Measurements from ENCODE around the gene UBE2E3.
"Not testable (repeated sequence)": the region's sequence is repeated elsewhere in the genome, so short reads cannot be mapped to it uniquely, and the experiment has no call there.

The UBE2E3 gene

DNA sequence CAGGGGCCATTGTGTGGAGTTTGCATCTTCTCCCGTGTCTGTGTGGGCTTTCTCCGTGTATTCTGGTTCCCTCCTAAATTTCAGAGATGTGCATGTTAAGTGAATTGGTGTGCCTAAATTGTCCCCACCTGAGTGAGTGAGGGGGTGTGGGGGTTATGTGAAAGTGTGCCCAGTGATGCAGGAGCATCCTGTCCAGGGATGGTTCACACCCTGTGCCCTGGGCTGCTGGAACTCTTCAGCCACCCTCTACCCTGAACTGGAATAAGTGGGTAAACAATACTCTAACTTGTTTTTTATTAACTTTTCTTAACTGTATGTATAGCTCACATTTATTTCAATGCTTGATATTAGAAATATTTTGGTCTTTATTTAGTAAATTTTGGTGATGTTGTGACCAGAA is 56.0 kb downstream of the UBE2E3 start:
- POLR2A ChIA-PET (ENCODE audit: low non-redundant PET), result no interaction called here
- no peak overlapping the region for H3K27ac ChIP-seq
- no peak for DNase-seq (ENCODE audit: low spot score)
- TF ChIP-seq, protein P1, sequence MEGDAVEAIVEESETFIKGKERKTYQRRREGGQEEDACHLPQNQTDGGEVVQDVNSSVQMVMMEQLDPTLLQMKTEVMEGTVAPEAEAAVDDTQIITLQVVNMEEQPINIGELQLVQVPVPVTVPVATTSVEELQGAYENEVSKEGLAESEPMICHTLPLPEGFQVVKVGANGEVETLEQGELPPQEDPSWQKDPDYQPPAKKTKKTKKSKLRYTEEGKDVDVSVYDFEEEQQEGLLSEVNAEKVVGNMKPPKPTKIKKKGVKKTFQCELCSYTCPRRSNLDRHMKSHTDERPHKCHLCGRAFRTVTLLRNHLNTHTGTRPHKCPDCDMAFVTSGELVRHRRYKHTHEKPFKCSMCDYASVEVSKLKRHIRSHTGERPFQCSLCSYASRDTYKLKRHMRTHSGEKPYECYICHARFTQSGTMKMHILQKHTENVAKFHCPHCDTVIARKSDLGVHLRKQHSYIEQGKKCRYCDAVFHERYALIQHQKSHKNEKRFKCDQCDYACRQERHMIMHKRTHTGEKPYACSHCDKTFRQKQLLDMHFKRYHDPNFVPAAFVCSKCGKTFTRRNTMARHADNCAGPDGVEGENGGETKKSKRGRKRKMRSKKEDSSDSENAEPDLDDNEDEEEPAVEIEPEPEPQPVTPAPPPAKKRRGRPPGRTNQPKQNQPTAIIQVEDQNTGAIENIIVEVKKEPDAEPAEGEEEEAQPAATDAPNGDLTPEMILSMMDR (conservative IDR thresholded peaks at IDR 0.05; ENCODE audit: low read depth), result no peak
- CTCF ChIA-PET, result interaction anchor here (0.8 to 0.9 kb wide), 2 partner anchors 22 to 1022 kb away, joined by 3 read pairs; no protein-coding TSS in a partner anchor

DNA sequence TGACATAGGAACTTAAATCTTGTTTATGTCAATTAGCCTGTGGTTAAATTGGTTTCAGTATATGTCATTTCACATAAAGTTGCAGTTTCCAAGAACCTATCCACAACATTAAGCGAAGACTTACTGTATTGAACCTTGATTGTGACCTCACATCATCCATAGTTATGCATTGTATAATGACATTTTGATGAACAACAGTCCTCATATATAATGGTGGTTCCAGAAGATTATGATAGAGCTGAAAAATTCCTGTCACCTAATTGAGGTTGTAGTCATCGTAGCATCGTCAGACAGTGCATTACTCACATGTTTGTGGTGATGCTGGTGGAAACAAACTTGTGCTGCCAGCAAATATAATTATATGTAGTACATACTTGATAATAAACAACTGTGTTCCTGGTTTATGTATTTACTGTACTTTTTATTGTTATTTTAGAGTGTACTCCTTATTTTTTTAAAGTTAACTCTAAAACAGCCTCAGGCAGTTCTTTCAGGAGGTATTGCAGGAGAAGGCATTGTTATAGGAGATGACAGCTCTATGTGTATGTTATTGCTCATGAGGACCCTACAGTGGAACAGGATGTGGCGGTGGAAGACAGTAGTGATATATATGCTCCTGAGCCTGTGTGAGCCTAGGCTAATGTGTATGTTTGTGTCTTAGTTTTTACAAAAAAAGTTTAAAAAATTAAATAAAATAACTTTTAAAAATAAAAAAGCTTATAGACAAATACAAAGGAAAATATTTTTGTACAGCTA is 56.6 kb downstream of the UBE2E3 start:
- no peak overlapping the region for H3K27ac ChIP-seq
- TF ChIP-seq, protein P1 (conservative IDR thresholded peaks at IDR 0.05; ENCODE audit: low read depth), result no peak
- CTCF ChIA-PET, result interaction anchor here (0.8 to 0.9 kb wide), 2 partner anchors 22 to 1023 kb away, joined by 3 read pairs; no protein-coding TSS in a partner anchor
- DNase-seq (ENCODE audit: low spot score), result peak; percentile 28
- POLR2A ChIA-PET (ENCODE audit: low non-redundant PET), result no interaction called here

DNA sequence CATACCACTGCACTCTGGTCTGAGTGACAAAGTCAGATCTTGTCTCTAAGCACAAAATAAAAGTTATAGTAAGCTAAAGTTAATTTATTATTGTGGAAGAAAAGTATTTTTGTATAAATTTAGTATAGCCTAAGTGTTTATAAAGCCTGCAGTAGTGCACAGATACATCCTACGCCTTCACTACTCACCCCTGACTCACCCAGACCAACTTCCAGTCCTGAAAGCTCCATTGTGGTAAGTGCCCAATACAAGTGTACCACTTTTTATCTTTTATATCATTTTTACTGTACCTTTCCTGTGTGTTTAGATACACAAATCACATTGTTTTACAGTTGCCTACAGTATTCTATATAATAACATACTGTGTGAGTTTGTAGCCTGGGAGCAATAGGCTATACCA is 57.5 kb downstream of the UBE2E3 start:
- ChIA-PET CTCF (no interaction called here), POLR2A (ENCODE audit: low non-redundant PET) (no interaction called here)
- DNase-seq (ENCODE audit: low spot score), result no peak

DNA sequence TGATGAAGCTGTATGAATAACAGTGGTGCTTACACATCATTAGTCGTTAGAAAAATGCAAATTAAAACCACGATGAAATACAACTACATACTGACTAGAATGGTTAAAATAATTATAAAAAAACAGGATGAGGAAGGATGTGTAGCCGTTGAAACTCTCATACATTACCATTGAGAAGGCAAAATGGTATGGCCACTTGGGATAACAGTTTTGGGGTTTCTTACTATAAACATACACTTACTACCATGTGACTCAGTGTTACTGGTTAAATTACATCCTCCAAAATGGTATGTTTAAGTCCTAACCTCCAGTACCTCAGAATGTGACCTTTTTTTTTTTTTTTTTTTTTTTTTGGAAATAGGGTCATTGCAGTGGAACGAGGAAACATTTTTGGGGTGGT is 58.4 kb downstream of the UBE2E3 start:
- ChIA-PET POLR2A (ENCODE audit: low non-redundant PET) (interaction anchor here (0.6 kb wide), 1 partner anchor 58 kb away, joined by 3 read pairs; the partner anchor contains the start of gene UBE2E3), CTCF (interaction anchor here (0.6 kb wide), 1 partner anchor 33 kb away, joined by 3 read pairs; no protein-coding TSS in a partner anchor)
- TF ChIP-seq, protein P1 (conservative IDR thresholded peaks at IDR 0.05; ENCODE audit: low read depth), result no peak
- DNase-seq (ENCODE audit: low spot score), result no peak
- no peak overlapping the region for H3K27ac ChIP-seq

More for the DNA sequence above, 57.5 kb downstream of the UBE2E3 start:
- TF ChIP-seq, protein P1 (conservative IDR thresholded peaks at IDR 0.05; ENCODE audit: low read depth), result no peak
- no peak overlapping the region for H3K27ac ChIP-seq

DNA sequence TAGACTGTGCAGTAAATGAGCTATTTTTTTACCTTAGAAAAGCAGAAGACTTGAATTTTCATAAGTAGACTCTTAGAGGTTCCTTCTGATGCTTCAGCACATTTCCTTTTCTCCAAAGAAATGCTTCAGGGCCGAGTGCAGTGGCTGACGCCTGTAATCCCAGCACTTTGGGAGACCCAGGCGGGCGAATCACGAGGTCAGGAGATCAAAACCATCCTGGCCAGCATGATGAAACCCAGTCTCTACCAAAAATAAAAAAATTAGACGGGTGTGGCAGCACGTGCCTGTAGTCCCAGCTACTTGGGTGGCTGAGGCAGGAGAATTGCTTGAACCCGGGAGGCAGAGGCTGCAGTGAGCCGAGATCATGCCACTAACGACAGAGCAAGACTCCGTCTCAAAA is 60.4 kb downstream of the UBE2E3 start:
- DNase-seq (ENCODE audit: low spot score); CTCF ChIA-PET; POLR2A ChIA-PET (ENCODE audit: low non-redundant PET); H3K27ac ChIP-seq: not testable (repeated sequence)

DNA sequence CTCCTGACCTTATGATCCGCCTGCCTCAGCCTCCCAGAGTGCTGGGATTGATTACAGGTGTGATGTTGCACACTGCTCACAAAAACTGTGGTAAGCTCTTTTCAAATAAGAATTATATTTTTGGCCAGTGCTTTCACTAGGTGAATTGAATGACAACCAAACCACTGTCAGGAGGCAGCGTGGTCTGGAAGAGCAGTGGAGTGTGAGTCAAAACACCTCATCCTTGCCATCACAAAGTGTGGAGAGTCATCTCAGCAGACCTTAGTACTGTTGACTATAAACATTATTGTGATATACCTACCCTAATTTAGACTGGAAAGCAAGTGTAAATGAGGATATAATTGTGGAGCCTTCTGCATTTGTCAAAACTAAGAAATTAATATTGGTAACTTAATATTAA is 61.3 kb downstream of the UBE2E3 start:
- TF ChIP-seq, protein P1 (conservative IDR thresholded peaks at IDR 0.05; ENCODE audit: low read depth), result no peak
- POLR2A ChIA-PET (ENCODE audit: low non-redundant PET), result no interaction called here
- H3K27ac ChIP-seq, result no peak overlapping the region
- no peak for DNase-seq (ENCODE audit: low spot score)
- CTCF ChIA-PET, result interaction anchor here (0.6 kb wide), 1 partner anchor 15 kb away, joined by 3 read pairs; no protein-coding TSS in a partner anchor

DNA sequence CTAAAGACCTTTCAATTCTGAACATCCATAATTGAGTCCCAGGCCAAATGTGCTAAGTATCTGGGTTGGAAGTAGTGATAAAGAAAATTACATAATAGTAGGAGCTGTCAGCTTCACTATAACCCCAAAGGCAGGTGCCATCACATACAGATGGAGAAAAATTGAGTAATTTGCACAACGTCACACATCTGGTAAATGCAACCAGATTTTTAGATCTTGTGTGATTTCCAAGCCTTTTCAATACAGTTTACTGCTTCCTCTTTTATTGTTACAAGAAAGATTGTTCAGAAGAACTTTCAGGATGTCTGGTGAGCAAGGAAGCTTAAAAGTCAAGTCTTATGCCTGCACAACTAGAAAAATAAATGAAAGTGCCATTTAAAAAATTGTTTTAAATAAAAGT is 62.3 kb downstream of the UBE2E3 start:
- ChIA-PET POLR2A (ENCODE audit: low non-redundant PET) (no interaction called here), CTCF (no interaction called here)
- no peak overlapping the region for H3K27ac ChIP-seq
- DNase-seq (ENCODE audit: low spot score), result no peak
- TF ChIP-seq, protein P1 (conservative IDR thresholded peaks at IDR 0.05; ENCODE audit: low read depth), result no peak

All from RWPE1 (cell line).